ENCODE data around the gene PUM2. TPM values are rescaled to one million over a fixed set of nuclear protein-coding genes. Genes with fewer than 3 reads are reported as not detected.

Gene PUM2
- polyA plus RNA-seq, 1 of the 3 experiments (the other 2 are of a cell fraction) = 19.7 TPM

DNA sequence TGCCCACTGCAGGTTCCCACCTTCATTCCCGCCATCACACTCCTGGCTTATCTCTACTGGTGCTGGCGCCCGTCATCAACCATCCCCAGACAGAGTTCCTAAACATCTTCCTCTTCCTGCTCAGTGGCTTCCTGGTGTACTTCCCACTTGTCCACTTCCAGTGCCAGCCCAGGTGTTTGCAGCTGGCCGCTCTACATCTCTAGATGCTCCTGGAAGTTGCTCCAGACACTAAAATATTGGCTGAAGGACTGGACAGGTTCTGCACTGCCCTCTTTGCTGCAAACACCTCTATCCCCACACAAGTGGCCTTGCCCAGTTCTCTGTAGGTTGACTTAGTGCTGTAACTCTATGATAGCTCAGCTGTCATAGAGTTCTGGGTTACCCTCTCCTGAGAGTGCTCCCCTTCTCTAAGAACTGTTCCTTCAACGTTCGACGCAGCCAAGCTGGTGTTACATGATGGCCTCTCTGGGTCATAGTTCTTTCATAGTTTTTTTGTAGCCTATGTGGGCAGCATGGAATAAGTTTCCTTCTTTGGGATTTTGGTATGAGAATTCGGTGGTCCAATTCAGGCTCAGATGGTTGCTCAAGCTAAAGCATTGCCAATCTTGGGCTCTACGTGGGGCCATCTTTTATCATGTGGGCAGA, 45.8 kb upstream of the PUM2 start:
- Histone ChIP-seq H3K4me2 (no peak overlapping the region), H3K27ac (ENCODE audit: low read depth in 2 of 2, low read length in 1 of 2) (no peak overlapping the region), H2AFZ (ENCODE audit: low read depth) (no peak overlapping the region), H3F3A (replicated peaks; ENCODE audit: insufficient read depth) (no peaks in the 10 kb centered on the region), H3K4me3 (ENCODE audit: low read depth in 2 of 2, low read length in 1 of 2) (no peak overlapping the region), H3K9me3 (no peaks in the 10 kb centered on the region), H3K9me2 (no peaks in the 10 kb centered on the region), H3K4me1 (ENCODE audit: control insufficient read depth in 1 of 2, insufficient read depth in 2 of 2, low read depth in 1 of 2, low read length in 1 of 2) (peaks cover 0 to 8% of the 10 kb centered on the region in 2 experiments; a peak in 1 of 4 replicates), H4K20me1 (ENCODE audit: insufficient read depth) (no peaks in the 10 kb centered on the region), H3K9ac (no peak overlapping the region), H3K27me3 (ENCODE audit: insufficient read depth) (no peaks in the 10 kb centered on the region), H3K79me2 (ENCODE audit: insufficient read depth) (no peaks in the 10 kb centered on the region), H3K36me3 (replicated peaks in 1 of 2; ENCODE audit: control insufficient read depth in 1 of 2, insufficient read depth in 2 of 2, low read length in 1 of 2) (no peaks in the 10 kb centered on the region)
- ChIA-PET CTCF (interaction anchor here (0.6 to 4.4 kb wide), 21 partner anchors 9 to 270 kb away, joined by 3 to 24 read pairs (median 3); no protein-coding TSS in a partner anchor), POLR2A (no interaction called here)
- no peak for TF ChIP-seq CHD2 (IDR thresholded peaks at IDR 0.05; ENCODE audit: low read length, partially characterized antibody)
- TF ChIP-seq, protein P1, sequence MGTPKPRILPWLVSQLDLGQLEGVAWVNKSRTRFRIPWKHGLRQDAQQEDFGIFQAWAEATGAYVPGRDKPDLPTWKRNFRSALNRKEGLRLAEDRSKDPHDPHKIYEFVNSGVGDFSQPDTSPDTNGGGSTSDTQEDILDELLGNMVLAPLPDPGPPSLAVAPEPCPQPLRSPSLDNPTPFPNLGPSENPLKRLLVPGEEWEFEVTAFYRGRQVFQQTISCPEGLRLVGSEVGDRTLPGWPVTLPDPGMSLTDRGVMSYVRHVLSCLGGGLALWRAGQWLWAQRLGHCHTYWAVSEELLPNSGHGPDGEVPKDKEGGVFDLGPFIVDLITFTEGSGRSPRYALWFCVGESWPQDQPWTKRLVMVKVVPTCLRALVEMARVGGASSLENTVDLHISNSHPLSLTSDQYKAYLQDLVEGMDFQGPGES (IDR thresholded peaks at IDR 0.05; ENCODE audit: low read depth, low read length) = no peak
- no peak for TF ChIP-seq NRF1 (IDR thresholded peaks at IDR 0.05; ENCODE audit: low read depth, low read length)
- TF ChIP-seq GABPA (IDR thresholded peaks at IDR 0.05; ENCODE audit: low read depth) = no peak
- no peak for TF ChIP-seq RCOR1 (IDR thresholded peaks at IDR 0.05; ENCODE audit: low read length)
- no peak for TF ChIP-seq RXRA (IDR thresholded peaks at IDR 0.05; ENCODE audit: borderline replicate concordance, low read depth)
- TF ChIP-seq, protein P2, sequence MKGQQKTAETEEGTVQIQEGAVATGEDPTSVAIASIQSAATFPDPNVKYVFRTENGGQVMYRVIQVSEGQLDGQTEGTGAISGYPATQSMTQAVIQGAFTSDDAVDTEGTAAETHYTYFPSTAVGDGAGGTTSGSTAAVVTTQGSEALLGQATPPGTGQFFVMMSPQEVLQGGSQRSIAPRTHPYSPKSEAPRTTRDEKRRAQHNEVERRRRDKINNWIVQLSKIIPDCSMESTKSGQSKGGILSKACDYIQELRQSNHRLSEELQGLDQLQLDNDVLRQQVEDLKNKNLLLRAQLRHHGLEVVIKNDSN (IDR thresholded peaks at IDR 0.05; ENCODE audit: borderline replicate concordance, low read depth) = no peak
- TF ChIP-seq, protein P3, sequence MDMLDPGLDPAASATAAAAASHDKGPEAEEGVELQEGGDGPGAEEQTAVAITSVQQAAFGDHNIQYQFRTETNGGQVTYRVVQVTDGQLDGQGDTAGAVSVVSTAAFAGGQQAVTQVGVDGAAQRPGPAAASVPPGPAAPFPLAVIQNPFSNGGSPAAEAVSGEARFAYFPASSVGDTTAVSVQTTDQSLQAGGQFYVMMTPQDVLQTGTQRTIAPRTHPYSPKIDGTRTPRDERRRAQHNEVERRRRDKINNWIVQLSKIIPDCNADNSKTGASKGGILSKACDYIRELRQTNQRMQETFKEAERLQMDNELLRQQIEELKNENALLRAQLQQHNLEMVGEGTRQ (IDR thresholded peaks at IDR 0.05; ENCODE audit: borderline replicate concordance, low read depth, low read length) = no peak
- TF ChIP-seq, protein P4, sequence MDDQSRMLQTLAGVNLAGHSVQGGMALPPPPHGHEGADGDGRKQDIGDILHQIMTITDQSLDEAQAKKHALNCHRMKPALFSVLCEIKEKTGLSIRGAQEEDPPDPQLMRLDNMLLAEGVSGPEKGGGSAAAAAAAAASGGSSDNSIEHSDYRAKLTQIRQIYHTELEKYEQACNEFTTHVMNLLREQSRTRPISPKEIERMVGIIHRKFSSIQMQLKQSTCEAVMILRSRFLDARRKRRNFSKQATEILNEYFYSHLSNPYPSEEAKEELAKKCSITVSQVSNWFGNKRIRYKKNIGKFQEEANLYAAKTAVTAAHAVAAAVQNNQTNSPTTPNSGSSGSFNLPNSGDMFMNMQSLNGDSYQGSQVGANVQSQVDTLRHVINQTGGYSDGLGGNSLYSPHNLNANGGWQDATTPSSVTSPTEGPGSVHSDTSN (IDR thresholded peaks at IDR 0.05) = no peak
- TF ChIP-seq, protein P5, sequence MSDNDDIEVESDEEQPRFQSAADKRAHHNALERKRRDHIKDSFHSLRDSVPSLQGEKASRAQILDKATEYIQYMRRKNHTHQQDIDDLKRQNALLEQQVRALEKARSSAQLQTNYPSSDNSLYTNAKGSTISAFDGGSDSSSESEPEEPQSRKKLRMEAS (IDR thresholded peaks at IDR 0.05; ENCODE audit: low read depth) = no peak
- no peak for TF ChIP-seq GATA2 (CRISPR knock-in tag; IDR thresholded peaks at IDR 0.05)
- DNase-seq = no peak
- 72% methylated on average over 9 of the region's 9 CpGs for WGBS (ENCODE audit: low lambda C conversion rate)

DNA sequence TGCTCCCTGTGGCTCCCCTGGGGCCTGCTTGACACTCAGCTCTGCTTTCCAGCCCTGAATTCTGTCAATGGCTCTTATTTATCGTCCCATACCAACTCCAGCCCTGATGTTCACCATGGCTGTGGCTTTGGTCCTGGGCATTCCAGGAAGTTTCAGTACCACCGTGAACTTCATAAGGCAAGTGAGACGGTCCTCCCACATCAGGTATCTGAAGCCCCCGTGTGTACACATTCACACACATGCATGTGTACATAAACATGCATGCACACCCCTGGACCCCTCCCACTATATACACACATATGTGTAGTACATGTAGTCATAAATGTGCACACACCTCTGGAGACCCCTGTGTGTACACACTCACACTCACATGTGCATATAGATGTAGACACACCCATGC, 43.3 kb upstream of the PUM2 start:
- no peaks in the 10 kb centered on the region for H3K9me3 ChIP-seq
- CTCF ChIA-PET = interaction anchor here (0.9 to 4.5 kb wide), 3 partner anchors 13 to 248 kb away, joined by 3 to 31 read pairs (median 22); no protein-coding TSS in a partner anchor
- POLR2A ChIA-PET = no interaction called here
- no peaks in the 10 kb centered on the region for H4K20me1 ChIP-seq (ENCODE audit: insufficient read depth)
- no peaks in the 10 kb centered on the region for H3F3A ChIP-seq (replicated peaks; ENCODE audit: insufficient read depth)
- H3K9me2 ChIP-seq = no peaks in the 10 kb centered on the region
- 56% methylated on average over 4 of the region's 4 CpGs for WGBS (ENCODE audit: low lambda C conversion rate)
- no peak overlapping the region for H3K27ac ChIP-seq (ENCODE audit: low read depth in 2 of 2, low read length in 1 of 2)
- H3K4me2 ChIP-seq = no peak overlapping the region
- no peaks in the 10 kb centered on the region for H3K36me3 ChIP-seq (replicated peaks in 1 of 2; ENCODE audit: control insufficient read depth in 1 of 2, insufficient read depth in 2 of 2, low read length in 1 of 2)
- peaks cover 0 to 26% of the 10 kb centered on the region in 2 experiments; a peak in 2 of 4 replicates for H3K4me1 ChIP-seq (ENCODE audit: control insufficient read depth in 1 of 2, insufficient read depth in 2 of 2, low read depth in 1 of 2, low read length in 1 of 2)
- no peaks in the 10 kb centered on the region; the same call in 1 of the 2 replicates for H3K27me3 ChIP-seq (ENCODE audit: insufficient read depth)
- no peak overlapping the region for H3K4me3 ChIP-seq (ENCODE audit: low read depth in 2 of 2, low read length in 1 of 2)
- H3K79me2 ChIP-seq (ENCODE audit: insufficient read depth) = no peaks in the 10 kb centered on the region
- DNase-seq = no peak
- no peak overlapping the region for H2AFZ ChIP-seq (ENCODE audit: low read depth)
- H3K9ac ChIP-seq = no peak overlapping the region
- TF ChIP-seq, protein P6, sequence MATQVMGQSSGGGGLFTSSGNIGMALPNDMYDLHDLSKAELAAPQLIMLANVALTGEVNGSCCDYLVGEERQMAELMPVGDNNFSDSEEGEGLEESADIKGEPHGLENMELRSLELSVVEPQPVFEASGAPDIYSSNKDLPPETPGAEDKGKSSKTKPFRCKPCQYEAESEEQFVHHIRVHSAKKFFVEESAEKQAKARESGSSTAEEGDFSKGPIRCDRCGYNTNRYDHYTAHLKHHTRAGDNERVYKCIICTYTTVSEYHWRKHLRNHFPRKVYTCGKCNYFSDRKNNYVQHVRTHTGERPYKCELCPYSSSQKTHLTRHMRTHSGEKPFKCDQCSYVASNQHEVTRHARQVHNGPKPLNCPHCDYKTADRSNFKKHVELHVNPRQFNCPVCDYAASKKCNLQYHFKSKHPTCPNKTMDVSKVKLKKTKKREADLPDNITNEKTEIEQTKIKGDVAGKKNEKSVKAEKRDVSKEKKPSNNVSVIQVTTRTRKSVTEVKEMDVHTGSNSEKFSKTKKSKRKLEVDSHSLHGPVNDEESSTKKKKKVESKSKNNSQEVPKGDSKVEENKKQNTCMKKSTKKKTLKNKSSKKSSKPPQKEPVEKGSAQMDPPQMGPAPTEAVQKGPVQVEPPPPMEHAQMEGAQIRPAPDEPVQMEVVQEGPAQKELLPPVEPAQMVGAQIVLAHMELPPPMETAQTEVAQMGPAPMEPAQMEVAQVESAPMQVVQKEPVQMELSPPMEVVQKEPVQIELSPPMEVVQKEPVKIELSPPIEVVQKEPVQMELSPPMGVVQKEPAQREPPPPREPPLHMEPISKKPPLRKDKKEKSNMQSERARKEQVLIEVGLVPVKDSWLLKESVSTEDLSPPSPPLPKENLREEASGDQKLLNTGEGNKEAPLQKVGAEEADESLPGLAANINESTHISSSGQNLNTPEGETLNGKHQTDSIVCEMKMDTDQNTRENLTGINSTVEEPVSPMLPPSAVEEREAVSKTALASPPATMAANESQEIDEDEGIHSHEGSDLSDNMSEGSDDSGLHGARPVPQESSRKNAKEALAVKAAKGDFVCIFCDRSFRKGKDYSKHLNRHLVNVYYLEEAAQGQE (IDR thresholded peaks at IDR 0.05; ENCODE audit: low read depth, low read length) = no peak
- TF ChIP-seq JUND (IDR thresholded peaks at IDR 0.05) = no peak
- TF ChIP-seq TAF1 (IDR thresholded peaks at IDR 0.05; ENCODE audit: borderline replicate concordance, low read depth, low read length) = no peak
- TF ChIP-seq RFX5 (IDR thresholded peaks at IDR 0.05; ENCODE audit: low read length) = no peak
- TF ChIP-seq POLR2AphosphoS5 (IDR thresholded peaks at IDR 0.05; ENCODE audit: low read depth, low read length) = no peak
- TF ChIP-seq TCF12 (IDR thresholded peaks at IDR 0.05) = no peak
- no peak for TF ChIP-seq NRF1 (IDR thresholded peaks at IDR 0.05; ENCODE audit: low read depth, low read length)
- no peak for TF ChIP-seq FOXJ3 (CRISPR knock-in tag; IDR thresholded peaks at IDR 0.05)

Data from SK-N-SH (cell line).